ENCODE results near the gene TRMT112.

The TRMT112 gene

DNA sequence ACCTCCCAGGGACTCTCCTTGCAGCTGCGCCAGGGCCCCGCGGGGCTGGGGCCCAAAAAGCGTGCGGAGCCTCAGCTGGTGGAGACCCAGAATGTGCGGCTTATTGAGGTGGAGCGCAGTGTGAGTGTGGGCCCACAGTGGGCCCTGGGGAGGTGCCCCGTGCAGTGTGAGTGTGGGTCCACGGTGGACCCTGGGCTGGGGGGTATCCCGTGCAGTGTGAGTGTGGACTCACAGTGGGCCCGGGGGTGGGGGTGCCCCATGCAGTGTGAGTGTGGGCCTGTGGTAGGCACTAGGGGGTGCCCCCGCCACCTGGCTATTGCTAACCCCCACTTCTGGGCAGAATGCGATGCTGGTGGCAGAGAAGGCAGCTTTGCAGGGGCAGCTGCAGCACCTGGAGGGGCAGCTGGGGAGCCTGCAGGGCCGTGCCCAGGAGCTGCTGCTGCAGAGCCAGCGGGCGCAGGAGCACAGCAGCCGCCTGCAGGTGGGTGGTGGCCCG is 33.8 kb upstream of the TRMT112 start:
- DNase-seq (ENCODE audit: low read depth in 2 of 2), result no peak

DNA sequence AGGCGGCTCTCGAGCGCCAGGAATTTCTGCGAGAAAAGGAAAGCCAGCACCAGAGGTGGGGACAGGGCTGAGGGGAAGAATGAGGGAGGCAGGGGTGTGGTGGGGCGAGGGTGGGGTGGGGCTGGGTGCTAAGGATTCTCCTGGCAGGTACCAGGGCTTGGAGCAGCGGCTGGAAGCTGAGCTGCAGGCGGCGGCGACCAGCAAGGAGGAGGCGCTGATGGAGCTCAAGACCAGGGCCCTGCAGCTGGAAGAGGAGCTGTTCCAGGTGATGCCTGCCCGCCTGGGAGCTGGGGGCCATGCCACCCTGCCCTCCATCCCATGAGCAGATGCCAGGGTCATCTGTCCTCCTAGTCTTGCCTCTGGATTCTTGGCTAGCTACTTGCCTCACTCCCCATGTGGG is 32.0 kb upstream of the TRMT112 start:
- DNase-seq (ENCODE audit: low read depth in 2 of 2), result no peak

DNA sequence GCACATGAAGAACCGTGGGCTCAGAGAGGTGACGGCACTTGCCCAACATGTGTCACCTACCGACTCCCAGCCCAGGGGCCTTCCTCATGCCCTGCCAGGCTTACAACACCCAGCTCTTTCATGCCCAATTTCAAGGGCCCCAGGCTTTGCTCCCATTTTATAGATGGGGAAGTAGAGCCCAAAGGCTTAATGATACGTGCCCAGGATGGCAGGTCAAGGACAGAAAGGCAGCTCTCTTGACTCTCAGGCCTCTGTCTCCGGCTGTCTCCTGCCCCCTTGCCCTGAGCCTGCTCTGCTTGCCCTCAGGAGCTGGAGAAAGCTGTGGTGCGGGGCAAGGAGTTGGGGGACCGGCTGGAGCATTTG is 31.6 kb upstream of the TRMT112 start:
- DNase-seq (ENCODE audit: low read depth in 2 of 2), result no peak

DNA sequence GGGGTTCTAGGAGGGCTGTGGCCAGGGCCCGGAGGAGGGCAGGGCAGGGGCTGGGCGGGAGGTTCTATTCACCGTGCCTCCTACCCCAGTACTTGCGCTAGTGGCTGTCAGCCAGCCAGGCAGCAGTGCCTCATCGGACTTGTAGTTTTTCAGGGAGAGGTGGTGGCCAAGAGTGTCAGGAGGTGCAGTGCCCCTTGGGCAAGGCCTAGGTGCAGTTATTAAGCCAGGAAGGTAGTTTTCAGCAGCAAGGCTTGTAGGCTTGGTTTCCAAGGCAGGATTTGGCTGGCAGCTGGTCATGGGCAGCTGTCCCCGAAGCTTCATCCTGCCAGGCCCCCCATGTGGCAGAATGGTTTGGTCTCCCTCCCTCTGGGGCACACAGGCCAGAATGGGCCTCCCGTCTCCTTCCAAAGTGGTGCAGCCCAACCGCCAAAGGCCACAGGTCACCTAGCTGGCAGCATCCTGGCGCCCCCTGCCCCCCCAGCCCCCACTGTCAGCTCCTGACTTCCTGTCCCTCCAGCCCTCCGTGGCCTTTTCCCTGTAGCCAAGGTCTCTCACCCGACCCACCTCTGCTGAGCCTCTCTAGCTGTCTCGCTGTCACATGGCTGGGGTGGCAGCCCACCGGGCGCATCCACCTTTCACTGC is 31.1 kb upstream of the TRMT112 start:
- no peak for DNase-seq (ENCODE audit: low read depth in 2 of 2)

DNA sequence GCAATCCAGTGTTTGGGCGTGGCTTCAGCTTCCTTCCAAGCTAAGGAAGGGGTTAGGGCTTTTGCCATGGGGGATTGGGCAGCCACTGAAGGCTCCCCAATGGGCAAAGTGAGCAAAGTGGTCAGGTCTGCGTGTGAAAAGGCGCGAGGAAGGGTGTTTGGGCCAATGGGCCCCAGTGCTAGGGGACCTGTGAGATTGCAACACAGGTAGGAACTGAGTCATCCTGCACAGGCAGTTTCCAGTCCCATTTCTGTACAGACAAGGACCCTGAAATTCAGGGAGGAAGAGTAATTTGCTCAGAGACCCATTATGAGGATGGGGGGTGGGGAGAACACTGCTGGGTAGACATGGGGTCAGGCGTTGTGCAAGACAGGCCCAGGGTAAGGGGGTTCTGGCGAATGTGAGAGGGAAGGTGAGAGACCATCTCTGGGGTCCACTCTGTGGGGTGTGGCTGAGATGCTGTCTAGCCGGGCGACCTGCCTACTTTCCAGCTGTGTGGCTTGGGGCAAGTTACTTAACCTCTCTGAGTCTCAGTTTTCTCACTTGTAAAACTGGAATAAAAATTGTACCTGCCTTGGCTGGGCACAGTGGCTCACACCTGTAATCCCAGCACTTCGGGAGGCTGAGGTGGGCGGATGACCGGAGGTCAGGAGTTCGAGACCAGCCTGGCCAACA is 30.0 kb upstream of the TRMT112 start:
- DNase-seq (ENCODE audit: low read depth in 2 of 2), result no peak

DNA sequence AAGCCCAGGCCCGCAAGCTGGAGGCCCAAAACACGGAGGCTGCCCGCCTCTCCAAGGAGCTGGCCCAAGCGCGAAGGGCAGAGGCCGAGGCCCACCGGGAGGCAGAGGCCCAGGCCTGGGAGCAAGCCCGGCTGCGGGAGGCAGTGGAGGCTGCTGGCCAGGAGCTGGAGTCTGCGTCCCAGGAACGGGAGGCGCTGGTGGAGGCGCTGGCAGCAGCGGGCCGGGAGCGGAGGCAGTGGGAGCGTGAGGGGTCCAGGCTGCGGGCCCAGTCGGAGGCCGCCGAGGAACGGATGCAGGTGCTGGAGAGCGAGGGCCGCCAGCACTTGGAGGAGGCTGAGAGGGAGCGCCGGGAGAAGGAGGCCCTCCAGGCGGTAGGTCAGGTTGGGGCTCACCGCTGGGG is 27.4 kb upstream of the TRMT112 start:
- DNase-seq (ENCODE audit: low read depth in 2 of 2), result no peak

DNA sequence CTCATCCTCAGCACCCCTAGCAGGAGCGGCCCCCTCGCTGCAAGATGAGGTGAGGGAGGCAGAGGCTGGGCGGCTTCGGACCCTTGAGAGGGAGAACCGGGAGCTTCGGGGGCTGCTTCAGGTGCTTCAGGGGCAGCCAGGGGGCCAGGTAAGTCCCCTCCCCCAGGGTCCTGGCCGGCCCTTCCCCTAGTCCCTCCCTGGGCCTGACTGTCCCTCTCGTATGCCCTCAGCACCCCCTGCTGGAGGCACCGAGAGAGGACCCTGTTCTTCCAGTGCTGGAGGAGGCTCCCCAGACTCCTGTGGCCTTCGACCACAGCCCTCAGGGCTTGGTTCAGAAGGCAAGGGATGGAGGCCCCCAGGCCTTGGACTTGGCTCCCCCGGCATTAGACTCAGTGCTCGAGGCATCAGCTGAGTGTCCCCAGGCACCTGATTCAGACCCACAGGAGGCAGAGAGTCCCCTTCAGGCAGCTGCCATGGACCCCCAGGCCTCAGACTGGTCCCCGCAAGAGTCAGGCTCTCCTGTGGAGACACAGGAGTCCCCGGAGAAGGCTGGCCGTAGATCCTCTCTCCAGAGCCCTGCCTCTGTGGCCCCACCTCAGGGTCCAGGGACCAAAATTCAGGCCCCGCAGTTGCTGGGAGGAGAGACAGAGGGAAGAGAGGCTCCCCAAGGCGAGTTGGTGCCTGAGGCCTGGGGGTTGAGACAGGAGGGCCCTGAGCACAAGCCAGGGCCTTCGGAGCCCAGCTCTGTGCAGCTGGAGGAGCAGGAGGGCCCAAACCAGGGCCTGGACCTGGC is 26.6 kb upstream of the TRMT112 start:
- DNase-seq (ENCODE audit: low read depth in 2 of 2), result no peak

DNA sequence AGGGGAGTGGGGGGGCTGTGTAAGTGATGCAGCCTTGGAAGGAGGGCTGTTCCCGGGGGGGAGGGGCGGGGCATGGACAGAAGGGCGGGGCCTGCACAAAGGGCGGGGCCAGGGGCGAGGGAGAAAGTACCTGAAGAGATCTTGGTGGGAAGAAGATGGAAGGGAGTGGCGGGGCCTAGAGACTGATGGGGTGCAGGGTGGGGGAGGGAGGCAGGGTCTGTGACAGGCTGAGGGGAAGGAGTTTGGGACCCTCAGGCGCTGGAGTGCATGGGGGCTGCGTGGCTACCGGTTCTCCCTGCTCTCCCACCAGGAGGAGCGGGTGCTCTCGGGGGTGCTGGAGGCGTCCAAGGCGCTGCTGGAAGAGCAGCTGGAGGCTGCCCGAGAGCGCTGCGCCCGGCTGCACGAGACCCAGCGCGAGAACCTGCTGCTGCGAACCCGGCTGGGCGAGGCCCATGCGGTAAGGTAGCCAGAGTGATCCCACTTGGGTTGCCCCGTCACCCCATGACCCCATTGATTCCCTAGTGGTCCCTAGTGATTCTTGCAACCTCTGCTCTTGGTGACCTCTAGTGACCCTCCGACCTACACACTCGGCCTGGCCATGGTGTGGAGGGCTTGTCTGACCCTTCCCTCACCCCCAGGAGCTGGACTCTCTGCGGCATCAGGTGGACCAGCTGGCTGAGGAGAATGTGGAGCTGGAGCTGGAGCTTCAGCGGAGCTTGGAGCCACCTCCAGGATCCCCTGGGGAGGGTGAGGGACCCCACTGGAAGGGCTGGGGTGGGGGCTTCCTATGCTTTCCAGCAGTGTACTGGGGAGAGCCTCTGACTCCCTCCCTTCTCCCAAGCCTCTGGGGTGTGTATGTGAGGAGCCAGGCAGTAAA is 25.7 kb upstream of the TRMT112 start:
- no peak for DNase-seq (ENCODE audit: low read depth in 2 of 2)

DNA sequence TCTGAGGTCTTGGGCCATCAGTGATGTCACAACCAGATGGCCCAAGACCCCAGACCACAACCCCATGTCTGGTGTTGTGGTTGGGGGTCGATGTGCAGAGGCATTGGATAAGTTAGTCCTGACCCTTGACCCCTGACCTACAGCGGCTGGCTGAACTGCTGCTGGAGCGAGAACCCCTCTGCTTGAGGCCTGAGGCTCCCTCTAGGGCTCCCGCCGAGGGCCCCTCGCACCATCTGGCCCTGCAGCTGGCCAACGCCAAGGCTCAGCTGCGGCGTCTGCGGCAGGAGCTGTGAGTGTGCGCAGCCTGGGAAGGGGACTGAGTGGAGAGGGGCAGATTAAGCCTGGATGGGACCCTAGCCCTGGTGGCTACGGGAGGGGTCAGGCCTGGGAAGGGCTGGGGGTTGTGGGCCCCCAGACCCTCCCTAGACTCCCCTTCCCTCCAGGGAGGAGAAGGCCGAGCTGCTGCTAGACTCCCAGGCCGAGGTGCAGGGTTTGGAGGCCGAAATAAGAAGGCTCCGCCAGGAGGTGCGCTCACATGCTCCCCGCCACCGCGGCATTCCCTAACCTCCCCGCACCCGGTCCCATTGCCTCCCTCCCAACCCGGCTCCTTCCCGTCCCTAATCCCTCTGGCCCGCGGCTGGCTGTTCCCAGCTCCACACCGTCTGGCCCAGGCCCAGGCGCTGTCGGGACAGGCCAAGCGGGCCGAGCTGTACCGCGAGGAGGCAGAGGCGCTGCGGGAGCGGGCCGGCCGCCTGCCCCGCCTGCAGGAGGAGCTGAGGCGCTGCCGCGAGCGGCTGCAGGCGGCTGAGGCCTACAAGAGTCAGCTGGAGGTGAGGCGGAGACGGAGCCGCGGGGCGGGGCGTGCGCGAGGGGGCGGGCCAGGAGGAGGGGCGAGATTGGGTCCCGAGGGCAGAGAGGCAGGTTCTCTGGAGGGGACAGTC is 24.8 kb upstream of the TRMT112 start:
- peak; percentile 63 to 64 for DNase-seq (ENCODE audit: low read depth in 2 of 2)

DNA sequence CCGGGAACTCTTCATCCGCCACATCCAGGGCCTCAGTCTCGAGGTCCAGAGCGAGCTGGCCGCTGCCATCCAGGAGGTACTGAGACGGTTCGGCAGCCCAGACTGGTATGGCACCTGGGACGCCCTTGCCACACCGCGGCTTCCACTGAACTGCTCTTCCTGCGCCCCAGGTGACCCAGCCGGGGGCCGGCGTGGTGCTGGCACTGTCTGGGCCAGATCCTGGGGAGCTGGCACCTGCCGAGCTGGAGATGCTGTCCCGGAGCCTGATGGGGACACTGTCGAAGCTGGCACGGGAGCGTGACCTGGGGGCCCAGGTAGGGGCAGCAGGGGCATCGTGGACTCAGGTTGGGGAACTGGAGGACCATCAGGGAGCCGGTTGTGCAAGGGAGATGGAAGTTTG is 24.1 kb upstream of the TRMT112 start:
- DNase-seq (ENCODE audit: low read depth in 2 of 2), result no peak

DNA sequence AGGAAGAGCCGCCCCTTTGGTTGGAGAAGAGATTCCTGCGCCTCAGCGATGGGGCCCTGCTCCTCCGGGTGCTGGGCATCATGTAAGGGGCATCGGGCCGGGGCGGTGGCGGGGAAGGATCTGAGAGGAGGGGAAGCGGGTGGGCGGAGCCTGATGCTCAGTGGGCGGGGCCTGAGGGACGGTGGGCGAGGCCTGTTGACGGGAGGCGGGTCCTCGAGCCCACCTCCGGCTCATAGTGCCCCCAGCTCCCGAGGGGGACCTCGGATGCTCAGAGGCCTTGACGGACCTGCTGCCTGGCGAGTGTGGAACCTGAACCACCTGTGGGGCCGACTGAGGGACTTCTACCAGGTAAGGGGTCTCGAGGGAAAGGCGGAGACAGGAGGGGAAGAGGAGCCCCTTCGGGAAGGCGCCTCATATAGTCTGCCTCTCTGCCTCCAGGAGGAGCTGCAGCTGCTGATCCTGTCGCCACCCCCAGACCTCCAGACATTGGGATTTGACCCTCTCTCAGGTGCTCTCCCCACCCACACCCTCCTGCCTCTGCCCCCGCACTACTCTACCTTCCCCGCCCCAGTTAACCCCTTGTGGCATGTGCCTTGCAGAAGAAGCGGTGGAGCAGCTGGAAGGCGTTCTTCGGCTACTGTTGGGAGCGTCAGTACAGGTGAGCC is 23.4 kb upstream of the TRMT112 start:
- DNase-seq (ENCODE audit: low read depth in 2 of 2), result no peak

DNA sequence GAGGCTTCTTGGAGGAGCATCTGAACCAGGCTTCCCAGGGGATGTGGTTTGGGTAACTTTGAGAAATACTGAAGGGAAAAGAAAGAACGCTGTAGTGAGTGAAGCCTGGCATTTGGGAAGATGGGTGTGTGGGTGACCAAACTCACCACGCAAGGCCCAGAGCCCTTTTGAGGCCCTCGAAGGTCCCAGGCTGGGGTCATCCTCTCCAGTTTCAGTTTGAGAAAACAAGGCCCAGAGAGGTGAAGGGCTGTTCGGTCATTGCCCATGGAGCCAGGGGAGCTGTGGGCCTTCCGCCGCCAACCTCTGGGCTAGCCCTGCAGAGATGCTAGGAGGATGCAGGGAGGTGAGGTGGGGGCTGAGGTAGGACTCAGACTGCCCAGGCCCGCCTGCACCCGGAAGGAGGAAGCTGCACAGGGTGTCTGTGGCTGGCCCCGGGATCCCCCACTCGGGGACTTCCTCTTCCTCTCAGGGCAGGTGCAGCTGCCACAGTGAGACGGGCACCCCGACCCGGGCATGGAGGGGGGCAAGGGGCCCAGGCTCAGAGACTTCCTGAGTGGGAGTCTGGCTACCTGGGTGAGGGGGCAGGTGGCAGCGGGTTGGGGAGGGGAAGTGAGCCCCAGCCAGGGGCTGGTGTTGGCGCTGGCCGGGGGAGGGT is 22.5 kb upstream of the TRMT112 start, which contains the start of gene CCDC88B:
CCDC88B (plus strand) TSS at position 451 of the 655 bp plus-strand sequence; CDS start at position 514, 63 bp downstream.
- DNase-seq (ENCODE audit: low read depth in 2 of 2), result no peak

DNA sequence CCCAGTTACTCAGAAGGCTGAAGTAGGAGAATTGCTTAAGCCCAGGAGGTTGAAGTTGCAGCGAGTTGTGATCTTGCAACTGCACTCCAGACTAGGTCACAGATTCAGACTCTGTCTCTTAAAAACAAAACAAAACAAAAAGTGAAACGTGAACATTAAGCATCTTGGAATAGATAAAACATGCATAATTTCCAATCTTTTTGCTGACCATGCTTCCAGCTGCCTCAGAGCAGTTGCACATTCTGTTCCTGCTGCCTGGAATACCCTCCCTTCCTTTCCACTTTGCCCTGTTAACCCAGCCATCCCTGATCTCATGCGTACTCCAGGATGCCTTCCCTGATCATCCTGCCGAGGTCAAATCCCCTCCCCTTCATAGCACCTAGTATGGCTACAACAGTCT is 21.9 kb upstream of the TRMT112 start:
- DNase-seq (ENCODE audit: low read depth in 2 of 2), result no peak

DNA sequence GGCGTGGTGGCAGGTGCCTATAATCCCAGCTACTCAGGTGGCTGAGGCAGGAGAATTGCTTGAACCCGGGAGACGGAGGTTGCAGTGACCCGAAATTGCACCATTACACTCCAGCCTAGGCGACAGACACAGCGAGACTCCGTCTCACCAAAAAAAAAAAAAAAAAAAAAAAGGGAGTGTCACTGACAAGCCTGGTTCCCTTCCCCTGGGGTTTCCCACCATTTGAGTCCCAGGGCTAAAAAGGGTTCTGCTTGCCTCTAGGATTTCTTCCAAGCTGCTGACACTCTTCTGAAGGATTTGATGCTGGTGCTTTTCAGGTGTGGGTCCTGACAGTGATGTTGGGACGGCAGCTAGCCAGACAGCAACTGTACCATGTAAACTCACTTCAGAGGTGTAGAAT is 21.4 kb upstream of the TRMT112 start:
- no peak for DNase-seq (ENCODE audit: low read depth in 2 of 2)

DNA sequence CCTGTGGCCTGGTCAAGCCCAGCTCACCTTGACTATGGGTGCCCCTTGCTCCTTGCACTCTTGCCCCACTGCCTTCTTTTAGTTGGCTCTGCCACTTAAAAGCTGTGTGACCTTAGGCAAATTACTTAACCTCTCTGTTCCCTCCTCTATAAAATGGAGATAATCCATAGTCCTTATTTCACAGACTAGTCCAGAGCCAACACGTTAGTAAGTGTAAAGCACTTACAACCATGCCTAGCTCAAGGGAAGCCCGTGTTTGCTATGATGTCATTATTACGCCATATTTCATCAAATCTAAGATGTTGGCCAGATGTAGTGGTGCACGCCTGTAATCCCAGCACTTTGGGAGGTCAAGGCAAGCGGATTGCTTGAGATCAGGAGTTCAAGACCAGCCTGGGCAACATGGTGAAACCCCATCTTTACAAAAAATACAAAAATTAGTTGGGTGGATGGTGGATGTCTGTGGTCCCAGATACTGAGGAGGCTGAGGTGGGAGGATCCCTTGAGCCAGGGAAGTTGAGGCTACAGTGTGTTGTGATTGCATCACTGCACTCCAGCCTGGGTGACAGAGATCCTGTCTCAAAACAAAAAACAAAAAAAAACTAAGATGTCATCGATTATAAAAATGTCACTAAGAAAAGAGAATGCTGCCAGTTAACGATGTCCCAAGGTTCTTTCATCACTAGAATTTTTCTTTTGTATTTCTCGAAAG is 20.3 kb upstream of the TRMT112 start:
- DNase-seq (ENCODE audit: low read depth in 2 of 2), result no peak

DNA sequence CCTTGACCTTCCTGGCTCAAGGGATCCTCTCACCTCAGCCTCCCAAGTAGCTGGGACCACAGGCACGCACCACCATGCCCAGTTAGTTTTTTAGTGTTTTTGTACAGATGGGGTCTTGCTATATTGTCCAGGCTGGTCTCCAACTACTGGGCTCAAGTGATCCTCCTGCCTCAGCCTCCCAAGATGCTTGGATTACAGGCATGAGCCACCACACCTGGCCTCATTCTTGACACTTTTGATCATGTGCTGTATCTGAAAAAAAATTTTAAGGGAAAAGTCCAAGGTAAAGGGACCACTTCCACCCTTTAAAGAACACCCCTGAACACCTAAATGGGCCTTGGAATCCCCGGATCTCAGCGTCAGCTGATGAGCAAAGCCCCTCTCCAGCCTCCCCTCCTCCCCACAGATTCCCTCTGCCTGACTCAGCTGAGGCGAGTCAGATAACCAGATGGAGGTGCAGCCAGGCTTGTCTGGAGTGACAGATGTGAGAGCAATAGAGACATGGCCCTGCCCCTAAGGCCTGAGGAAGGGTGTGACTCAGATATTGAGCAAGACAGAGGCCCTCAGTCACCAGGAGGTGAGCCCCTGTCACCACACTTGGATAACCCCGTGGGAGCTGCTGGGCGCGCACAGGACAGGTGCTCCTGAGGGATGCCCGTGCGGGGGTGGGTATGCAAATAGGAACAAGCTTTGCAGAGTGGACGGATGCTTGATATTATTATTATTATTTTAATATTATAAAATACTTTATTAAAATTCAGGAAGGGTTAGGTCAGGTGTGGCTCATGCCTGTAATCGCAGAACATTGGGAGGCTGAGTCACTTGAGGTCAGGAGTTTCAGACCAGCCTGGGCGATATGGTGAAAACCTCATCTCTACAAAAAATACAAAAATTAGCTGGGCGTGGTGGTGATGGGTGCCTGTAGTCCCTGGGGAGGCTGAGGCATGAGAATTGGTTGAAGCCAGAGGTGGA is 17.7 kb upstream of the TRMT112 start:
- DNase-seq (ENCODE audit: low read depth in 2 of 2), result peak; percentile 77

DNA sequence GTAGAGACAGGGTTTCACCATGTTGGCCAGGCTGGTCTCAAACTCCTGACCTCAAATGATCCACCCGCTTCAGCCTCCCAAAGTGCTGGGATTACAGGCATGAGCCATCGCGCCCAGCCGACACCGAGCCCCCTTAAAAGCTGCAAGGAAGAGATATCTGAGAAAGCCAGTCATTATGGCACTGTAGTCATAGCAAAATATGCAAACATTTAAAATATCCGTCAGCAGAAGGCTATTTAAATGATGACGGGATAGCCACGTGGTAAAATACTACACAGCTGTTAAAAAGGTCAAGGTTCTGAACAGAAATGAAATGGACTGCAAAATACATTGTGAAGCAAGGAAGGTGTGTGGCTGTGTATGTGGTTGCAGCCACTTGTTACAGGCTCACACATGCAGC is 16.2 kb upstream of the TRMT112 start:
- DNase-seq (ENCODE audit: low read depth in 2 of 2), result no peak
